HEK293T (cell line): Measurements from ENCODE around the gene BDNF.

Experiments
- CTCF ChIA-PET: fragments of 350-600 bp; formaldehyde crosslinking; extraction: SDS; loops from one replicate; lab custom pipeline; 2021; ENCODE audit warnings: antibody characterized with exemption, inconsistent platforms; lab: Yijun Ruan, JAX
- POLR2A ChIA-PET: fragments of 350-600 bp; formaldehyde crosslinking; extraction: SDS; loops from one replicate; lab custom pipeline; 2020; ENCODE audit warnings: antibody characterized with exemption, inconsistent platforms; lab: Yijun Ruan, JAX
- DNase-seq: peaks from one replicate; pipeline ENCODE4 v3.0.0; 2012; ENCODE audit warnings: mixed read lengths; ENCODE audit errors: extremely low spot score
- ARNT ChIP-seq: fragments of 450-650 bp; IDR thresholded peaks from 2 replicates; pipeline ENCODE4 v1.6.1; 2017; ENCODE audit warnings: mild to moderate bottlenecking
- BHLHE40 ChIP-seq: fragments of 450-650 bp; IDR thresholded peaks from 2 replicates; pipeline ENCODE4 v1.6.1; 2016; ENCODE audit warnings: mild to moderate bottlenecking, moderate library complexity, borderline replicate concordance
- CTBP1 ChIP-seq: fragments of 450-650 bp; IDR thresholded peaks from 2 replicates; pipeline ENCODE4 v1.6.1; 2016; ENCODE audit warnings: borderline replicate concordance
- ELF4 ChIP-seq: fragments of 450-650 bp; IDR thresholded peaks from 2 replicates; pipeline ENCODE4 v1.6.1; 2017; ENCODE audit warnings: antibody characterized with exemption
- FOXA1 ChIP-seq: fragments of 450-650 bp; IDR thresholded peaks from 2 replicates; pipeline ENCODE4 v1.6.1; 2016; ENCODE audit warnings: mild to moderate bottlenecking
- FOXK2 ChIP-seq: fragments of 450-650 bp; IDR thresholded peaks from 2 replicates; pipeline ENCODE4 v1.6.1; 2016; ENCODE audit warnings: mild to moderate bottlenecking
- FOXM1 ChIP-seq: fragments of 450-650 bp; IDR thresholded peaks from 2 replicates; pipeline ENCODE4 v1.6.1; 2017; ENCODE audit warnings: mild to moderate bottlenecking, borderline replicate concordance
- HDGF ChIP-seq: fragments of 450-650 bp; IDR thresholded peaks from 2 replicates; pipeline ENCODE4 v1.6.1; 2017; ENCODE audit warnings: antibody characterized with exemption, borderline replicate concordance
- L3MBTL2 ChIP-seq: fragments of 450-650 bp; conservative IDR thresholded peaks from 2 replicates; pipeline ENCODE4 v1.6.1; 2016; ENCODE audit warnings: mild to moderate bottlenecking
- LEF1 ChIP-seq: fragments of 450-650 bp; IDR thresholded peaks from 2 replicates; pipeline ENCODE4 v1.6.1; 2017; ENCODE audit warnings: mild to moderate bottlenecking, borderline replicate concordance
- NFRKB ChIP-seq: fragments of 450-650 bp; IDR thresholded peaks from 2 replicates; pipeline ENCODE4 v1.6.1; 2016; ENCODE audit warnings: mild to moderate bottlenecking, moderate library complexity
- SP1 ChIP-seq: fragments of 450-650 bp; IDR thresholded peaks from 2 replicates; pipeline ENCODE4 v1.6.1; 2017
- SUZ12 ChIP-seq: fragments of 450-650 bp; IDR thresholded peaks from 2 replicates; pipeline ENCODE4 v1.6.1; 2016; ENCODE audit warnings: mild to moderate bottlenecking
- TARDBP ChIP-seq: fragments of 450-650 bp; IDR thresholded peaks from 2 replicates; pipeline ENCODE4 v1.6.1; 2016
- ZNF384 ChIP-seq: fragments of 450-650 bp; IDR thresholded peaks from 2 replicates; pipeline ENCODE4 v1.6.1; 2016
- TF ChIP-seq, protein P1 (sequence below): fragments of 450-650 bp; IDR thresholded peaks from 2 replicates; pipeline ENCODE4 v1.6.1; 2016

Gene BDNF

GRCh38 chr11:27618281-27618915, 81.9 kb downstream of the BDNF start:
- ChIA-PET CTCF (interaction anchor here (0.5 kb wide), 1 partner anchor 497 kb away, joined by 4 read pairs; no protein-coding TSS in a partner anchor), POLR2A (no interaction called here)
- TF ChIP-seq BHLHE40 (no peak), L3MBTL2 (no peak), FOXK2 (no peak), TARDBP (no peak), SP1 (no peak), LEF1 (no peak)
- DNase-seq = no peak

- DNase-seq = no peak
- POLR2A ChIA-PET = no interaction called here
- TF ChIP-seq SUZ12 (no peak), ELF4 (no peak), LEF1 (no peak), FOXK2 (no peak), NFRKB (no peak), SP1 (no peak), CTBP1 (no peak), L3MBTL2 (no peak), HDGF (no peak), FOXA1 (no peak), ARNT (no peak), ZNF384 (no peak), BHLHE40 (no peak), FOXM1 (no peak), TARDBP (no peak)
- TF ChIP-seq, protein P1, sequence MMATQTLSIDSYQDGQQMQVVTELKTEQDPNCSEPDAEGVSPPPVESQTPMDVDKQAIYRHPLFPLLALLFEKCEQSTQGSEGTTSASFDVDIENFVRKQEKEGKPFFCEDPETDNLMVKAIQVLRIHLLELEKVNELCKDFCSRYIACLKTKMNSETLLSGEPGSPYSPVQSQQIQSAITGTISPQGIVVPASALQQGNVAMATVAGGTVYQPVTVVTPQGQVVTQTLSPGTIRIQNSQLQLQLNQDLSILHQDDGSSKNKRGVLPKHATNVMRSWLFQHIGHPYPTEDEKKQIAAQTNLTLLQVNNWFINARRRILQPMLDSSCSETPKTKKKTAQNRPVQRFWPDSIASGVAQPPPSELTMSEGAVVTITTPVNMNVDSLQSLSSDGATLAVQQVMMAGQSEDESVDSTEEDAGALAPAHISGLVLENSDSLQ = no peak
- CTCF ChIA-PET = no interaction called here
These were observed 83.5 kb downstream of the BDNF start for GRCh38 chr11:27616711-27617110.

DNA sequence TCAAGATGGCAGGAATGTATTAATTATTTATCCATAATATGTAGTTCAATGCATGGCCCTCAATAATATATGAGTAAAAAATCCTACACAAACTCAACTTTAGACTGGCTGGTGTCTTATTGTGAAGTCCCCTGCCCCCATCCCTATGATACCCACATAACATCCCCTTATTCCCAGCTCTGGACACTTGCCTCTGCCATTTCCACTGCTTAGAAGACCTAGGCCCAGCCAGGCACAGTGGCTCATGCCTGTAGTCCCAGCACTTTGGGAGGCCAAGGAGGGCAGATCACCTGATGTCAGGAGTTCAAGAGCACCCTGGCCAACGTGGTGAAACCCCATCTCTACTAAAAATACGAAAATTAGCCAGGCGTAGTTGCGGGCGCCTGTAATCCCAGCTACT, 84.4 kb downstream of the BDNF start:
- ChIA-PET CTCF (no interaction called here), POLR2A (no interaction called here)
- TF ChIP-seq BHLHE40 = no peak
- TF ChIP-seq, protein P1 = no peak
- TF ChIP-seq NFRKB = no peak
- TF ChIP-seq CTBP1 = no peak
- TF ChIP-seq FOXA1 = no peak
- no peak for TF ChIP-seq SP1
- no peak for DNase-seq

GRCh38 chr11:27614092-27614491, 86.2 kb downstream of the BDNF start:
- ChIA-PET POLR2A (no interaction called here), CTCF (no interaction called here)
- TF ChIP-seq LEF1 (no peak), BHLHE40 (no peak), FOXK2 (no peak), NFRKB (no peak), ZNF384 (no peak), TARDBP (no peak), CTBP1 (no peak), SP1 (no peak), FOXM1 (no peak), L3MBTL2 (no peak), ELF4 (no peak), SUZ12 (no peak), ARNT (no peak), HDGF (no peak)
- TF ChIP-seq, protein P1 = no peak
- no peak for DNase-seq

- POLR2A ChIA-PET = no interaction called here
- DNase-seq = no peak
- CTCF ChIA-PET = no interaction called here
- no peak for TF ChIP-seq ARNT
- TF ChIP-seq LEF1 = no peak
- no peak for TF ChIP-seq HDGF
- TF ChIP-seq SUZ12 = no peak
- no peak for TF ChIP-seq CTBP1
- no peak for TF ChIP-seq ELF4
- no peak for TF ChIP-seq SP1
- TF ChIP-seq, protein P1 = no peak
These were observed 87.0 kb downstream of the BDNF start for GRCh38 chr11:27612932-27613880.
